Parathyroid adenoma (tissue), 2 donors: Measurements from ENCODE around the gene PDS5A.
"Not testable (repeated sequence)": the region's sequence is repeated elsewhere in the genome, so short reads cannot be mapped to it uniquely, and the experiment has no call there.

Experiments used
- H2AFZ ChIP-seq: fragments of 300-600 bp; sonication (generic); one replicate; pipeline ENCODE4 v1.7.0; 2017; ENCODE audit warnings: antibody characterized with exemption, mild to moderate bottlenecking
- H3K27ac ChIP-seq: fragments of 300-600 bp; sonication (generic); one replicate; pipeline ENCODE4 v1.7.0; 2017
- H3K27me3 ChIP-seq: fragments of 300-600 bp; sonication (generic); one replicate; pipeline ENCODE4 v1.7.0; 2017; ENCODE audit warnings: low read length; ENCODE audit not compliant: control insufficient read depth, insufficient read depth
- H3K36me3 ChIP-seq: fragments of 300-600 bp; sonication (generic); one replicate; pipeline ENCODE4 v1.7.0; 2017; ENCODE audit warnings: low read length; ENCODE audit not compliant: control insufficient read depth, insufficient read depth
- H3K4me1 ChIP-seq: fragments of 300-600 bp; sonication (generic); one replicate; pipeline ENCODE4 v1.7.0; 2017; ENCODE audit warnings: control low read depth
- H3K4me2 ChIP-seq: fragments of 300-600 bp; sonication (generic); one replicate; pipeline ENCODE4 v1.7.0; 2017; ENCODE audit warnings: low read length
- H3K4me3 ChIP-seq: fragments of 300-600 bp; sonication (generic); one replicate; pipeline ENCODE4 v1.7.0; 2017; ENCODE audit warnings: low read depth, low read length
- H3K79me2 ChIP-seq: fragments of 300-600 bp; sonication (generic); one replicate; pipeline ENCODE4 v1.7.0; 2017; ENCODE audit warnings: control low read depth
- H3K9ac ChIP-seq: fragments of 300-600 bp; sonication (generic); one replicate; pipeline ENCODE4 v1.7.0; 2017; ENCODE audit warnings: mild to moderate bottlenecking
- H3K9me3 ChIP-seq: fragments of 300-600 bp; sonication (generic); one replicate; pipeline ENCODE4 v1.7.0; 2017; ENCODE audit warnings: low read length; ENCODE audit not compliant: control insufficient read depth
- CTCF ChIP-seq: fragments of 300-600 bp; sonication (generic); IDR thresholded peaks from one replicate; pipeline ENCODE4 v1.7.0; 2017; ENCODE audit warnings: antibody characterized with exemption, mild to moderate bottlenecking
- donor health status: primary hyperparathyroidism.

The PDS5A gene

GRCh38 chr4:39961311-39961877 is 16.3 kb downstream of the PDS5A start:
- peaks cover 63% of the 10 kb centered on the region for H3K79me2 ChIP-seq
- H3K4me1 ChIP-seq, result no peaks in the 10 kb centered on the region
- TF ChIP-seq CTCF, result no peak
- H3K4me3 ChIP-seq, result no peak overlapping the region
- no peak overlapping the region for H2AFZ ChIP-seq
- no peaks in the 10 kb centered on the region for H3K36me3 ChIP-seq
- no peaks in the 10 kb centered on the region for H3K9me3 ChIP-seq
- H3K27ac ChIP-seq, result no peak overlapping the region
- no peak overlapping the region for H3K9ac ChIP-seq
- no peak overlapping the region for H3K4me2 ChIP-seq
- H3K27me3 ChIP-seq, result no peaks in the 10 kb centered on the region

GRCh38 chr4:39950861-39951481 is 26.7 kb downstream of the PDS5A start:
- Histone ChIP-seq H3K79me2 (peaks cover 19% of the 10 kb centered on the region), H3K27ac (no peak overlapping the region), H3K36me3 (no peaks in the 10 kb centered on the region), H3K4me1 (no peaks in the 10 kb centered on the region), H3K4me3 (no peak overlapping the region), H3K27me3 (no peaks in the 10 kb centered on the region), H2AFZ (no peak overlapping the region), H3K4me2 (no peak overlapping the region), H3K9ac (no peak overlapping the region), H3K9me3 (no peaks in the 10 kb centered on the region)
- no peak for TF ChIP-seq CTCF

GRCh38 chr4:39947963-39948362 is 29.7 kb downstream of the PDS5A start:
- TF ChIP-seq CTCF, result no peak
- Histone ChIP-seq H3K4me1 (no peaks in the 10 kb centered on the region), H3K79me2 (peaks cover 7% of the 10 kb centered on the region), H3K4me2 (no peak overlapping the region), H2AFZ (no peak overlapping the region), H3K4me3 (no peak overlapping the region), H3K9ac (no peak overlapping the region), H3K27me3 (no peaks in the 10 kb centered on the region), H3K9me3 (no peaks in the 10 kb centered on the region), H3K36me3 (no peaks in the 10 kb centered on the region), H3K27ac (no peak overlapping the region)

- no peaks in the 10 kb centered on the region for H3K27me3 ChIP-seq
- no peaks in the 10 kb centered on the region for H3K36me3 ChIP-seq
- no peak overlapping the region for H3K27ac ChIP-seq
- no peaks in the 10 kb centered on the region for H3K9me3 ChIP-seq
- no peak overlapping the region for H3K4me2 ChIP-seq
- H3K4me1 ChIP-seq, result no peaks in the 10 kb centered on the region
- H3K79me2 ChIP-seq, result peaks cover 8% of the 10 kb centered on the region
- no peak overlapping the region for H2AFZ ChIP-seq
- H3K9ac ChIP-seq, result no peak overlapping the region
- H3K4me3 ChIP-seq, result no peak overlapping the region
- no peak for TF ChIP-seq CTCF
Measured at GRCh38 chr4:39947417-39947816, 30.3 kb downstream of the PDS5A start.

- not testable (repeated sequence) for H3K36me3 ChIP-seq, H3K4me1 ChIP-seq, H3K4me3 ChIP-seq, H3K9ac ChIP-seq, H3K27ac ChIP-seq, H3K9me3 ChIP-seq, H3K4me2 ChIP-seq, H3K79me2 ChIP-seq, H3K27me3 ChIP-seq, H2AFZ ChIP-seq
Measured at GRCh38 chr4:39944245-39944644, 33.5 kb downstream of the PDS5A start.
